GM18517 (cell line): ENCODE results near the gene CLTB.
A peak's percentile ranks its signal among the peaks of the same experiment; 100 is the strongest.
"Not testable (repeated sequence)": the region's sequence is repeated elsewhere in the genome, so short reads cannot be mapped to it uniquely, and the experiment has no call there.

Experiments used
- ATAC-seq: cut with Tn5 transposase; IDR thresholded peaks from one replicate; pipeline ENCODE4 v1.9.1; 2021; ENCODE audit warnings: mild to moderate bottlenecking, moderate library complexity; ENCODE audit not compliant: unreplicated experiment

The CLTB gene, protein sequence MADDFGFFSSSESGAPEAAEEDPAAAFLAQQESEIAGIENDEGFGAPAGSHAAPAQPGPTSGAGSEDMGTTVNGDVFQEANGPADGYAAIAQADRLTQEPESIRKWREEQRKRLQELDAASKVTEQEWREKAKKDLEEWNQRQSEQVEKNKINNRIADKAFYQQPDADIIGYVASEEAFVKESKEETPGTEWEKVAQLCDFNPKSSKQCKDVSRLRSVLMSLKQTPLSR

DNA sequence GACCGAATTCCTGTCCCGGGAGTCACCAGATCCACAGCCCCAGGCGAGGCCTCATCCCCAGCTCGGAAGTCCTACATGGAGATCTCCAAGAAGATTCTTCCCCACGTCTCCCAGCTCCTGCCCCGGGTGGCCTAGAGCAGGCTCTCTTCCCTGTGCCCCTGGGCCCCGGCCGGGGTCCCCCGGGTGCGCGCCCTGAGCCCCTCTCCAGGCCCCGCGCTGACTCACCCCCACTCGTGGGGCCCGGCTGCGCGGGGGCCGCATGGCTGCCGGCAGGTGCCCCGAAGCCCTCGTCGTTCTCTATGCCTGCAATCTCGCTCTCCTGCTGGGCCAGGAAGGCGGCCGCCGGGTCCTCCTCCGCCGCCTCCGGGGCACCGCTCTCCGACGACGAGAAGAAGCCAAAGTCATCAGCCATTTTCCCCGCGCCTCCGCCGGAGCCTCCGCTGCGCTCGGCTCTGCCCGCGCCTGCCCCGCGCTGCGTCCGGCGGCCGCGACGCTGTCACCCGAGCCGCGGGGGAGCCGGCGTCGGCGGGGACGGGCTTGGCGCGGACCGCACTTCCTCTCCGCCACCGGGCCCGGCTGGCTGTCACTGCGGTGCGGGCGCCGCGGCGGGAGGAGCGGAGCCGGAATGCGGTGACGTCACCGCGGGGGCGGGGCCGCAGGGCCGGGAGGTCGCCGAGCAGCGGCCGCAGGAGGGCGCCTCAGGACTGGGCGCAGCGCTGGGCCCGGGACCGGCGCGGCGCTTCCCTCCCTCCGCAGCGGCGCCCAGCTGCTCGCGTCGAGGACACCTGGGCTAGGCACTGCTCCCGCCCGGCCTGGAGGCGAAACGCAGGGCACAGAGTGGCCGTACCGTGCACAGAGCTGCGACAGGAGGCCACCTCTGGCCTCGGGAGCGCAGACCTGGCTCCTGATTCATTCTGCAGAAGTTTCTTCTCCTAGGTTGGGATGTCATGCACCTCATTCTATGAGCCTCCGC lies at the start of gene CLTB:
Gene CLTB, minus strand, starts transcription at position 588 of the 973 bp plus-strand sequence. Its CDS starts 176 bp downstream, at position 412.
- ATAC-seq = peak; percentile 85

DNA sequence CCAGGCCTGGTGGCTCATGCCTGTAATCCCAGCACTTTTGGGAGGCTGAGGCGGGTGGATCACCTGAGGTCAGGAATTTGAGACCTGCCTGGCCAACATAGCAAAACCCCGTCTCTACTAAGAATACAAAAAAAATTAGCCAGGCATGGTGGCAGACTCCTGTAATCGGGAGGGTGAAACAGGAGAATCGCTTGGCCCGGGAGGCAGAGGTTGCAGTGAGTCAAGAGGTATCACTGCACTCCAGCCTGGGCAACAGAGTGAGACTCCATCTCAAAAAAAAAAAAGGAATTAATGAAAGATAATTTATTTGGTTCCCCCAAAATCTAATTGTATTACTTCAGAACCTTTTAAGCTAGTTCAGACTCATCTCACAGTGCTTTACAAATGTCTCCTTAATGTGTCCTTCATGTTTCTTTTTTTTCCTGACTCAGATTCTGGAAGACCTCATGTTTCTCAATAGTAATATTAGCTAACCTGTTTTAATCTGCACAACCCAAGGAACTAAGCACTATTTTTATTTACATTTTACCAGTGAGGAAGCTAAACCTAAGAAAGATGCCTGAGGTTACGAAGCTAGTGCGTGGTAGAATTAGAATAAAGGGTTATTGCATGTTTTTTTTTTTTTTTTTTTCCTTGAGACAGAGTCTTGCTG lies 46.9 kb upstream of the CLTB start:
- no peak for ATAC-seq

DNA sequence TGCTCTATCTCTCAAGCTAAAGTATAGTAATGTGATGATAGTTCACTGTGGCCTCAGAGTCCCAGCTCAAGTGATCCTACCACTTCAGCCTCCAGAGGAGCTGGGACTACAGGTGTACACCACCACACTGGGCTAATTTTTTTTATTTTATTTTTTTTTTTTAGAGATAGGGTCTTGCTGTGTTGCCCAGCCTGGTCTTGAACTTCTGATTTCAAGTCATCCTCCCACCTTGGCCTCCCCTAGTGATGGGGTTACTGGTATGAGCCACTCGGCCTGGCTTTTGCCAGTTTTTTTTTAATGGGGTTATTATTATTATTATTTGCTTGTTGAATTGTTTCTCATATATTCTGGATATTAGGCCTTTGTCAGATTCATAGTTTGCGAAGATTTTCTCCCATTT lies 45.0 kb upstream of the CLTB start:
- no peak for ATAC-seq

DNA sequence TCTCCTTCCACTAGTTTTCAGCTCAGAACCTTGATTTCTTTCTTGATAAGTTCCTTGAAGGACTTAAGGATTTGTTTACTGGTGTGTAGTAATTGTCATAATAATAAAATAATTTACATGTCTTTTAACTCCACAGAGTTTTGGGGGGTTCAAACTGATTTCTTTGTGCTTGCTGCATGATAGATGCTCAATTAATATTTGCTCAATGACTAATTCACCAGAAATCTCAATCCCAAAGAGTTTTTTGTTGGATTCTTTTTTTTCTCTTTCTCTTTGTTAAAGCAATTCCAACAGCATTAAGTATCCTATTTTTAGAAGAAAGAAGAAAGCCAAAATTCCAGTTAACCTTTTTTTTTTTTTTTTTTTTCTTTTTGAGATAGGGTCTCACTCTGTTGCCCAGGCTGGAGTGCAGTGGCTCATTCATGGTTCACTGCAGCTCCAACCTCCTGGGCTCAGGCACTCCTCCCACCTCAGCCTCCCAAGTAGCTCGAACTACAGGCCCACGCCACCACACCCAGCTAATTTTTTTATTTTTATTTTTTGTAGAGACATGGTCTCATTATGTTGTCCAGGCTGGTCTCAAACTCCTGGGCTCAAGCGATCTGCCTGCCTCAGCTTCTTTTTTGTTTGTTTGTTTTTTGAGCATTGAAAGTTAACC lies 42.7 kb upstream of the CLTB start:
- ATAC-seq = no peak

DNA sequence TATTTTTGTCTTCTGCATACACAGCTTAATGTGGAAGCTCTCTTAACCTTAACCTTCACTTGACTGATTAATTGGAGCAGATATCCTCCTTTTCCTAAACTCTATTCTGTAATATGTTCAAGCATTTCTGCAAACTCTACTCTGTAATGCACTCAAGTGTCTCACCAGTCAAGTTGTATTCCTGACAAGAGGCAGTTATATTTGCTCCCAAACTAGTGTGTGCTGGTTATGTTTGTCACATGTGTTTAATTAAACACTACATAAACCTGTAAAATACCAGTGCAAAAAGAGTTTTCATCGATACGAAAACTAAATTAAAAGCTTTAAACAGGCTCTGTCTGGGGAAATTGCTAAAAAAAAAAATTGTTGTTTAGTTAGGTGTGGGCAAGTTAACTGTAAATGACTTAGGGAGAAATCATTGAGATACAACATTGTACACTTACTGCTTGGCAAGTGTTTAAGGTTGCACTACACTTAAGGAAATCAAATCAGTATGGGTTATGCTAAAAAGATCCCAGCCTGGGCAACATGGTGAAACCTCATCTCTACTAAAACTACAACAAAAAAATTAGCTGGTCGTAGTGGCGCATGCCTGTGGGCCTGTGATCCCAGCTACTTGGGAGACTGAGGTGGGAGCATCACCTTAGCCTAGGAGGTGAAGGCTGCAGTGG lies 38.5 kb upstream of the CLTB start:
- ATAC-seq = no peak

DNA sequence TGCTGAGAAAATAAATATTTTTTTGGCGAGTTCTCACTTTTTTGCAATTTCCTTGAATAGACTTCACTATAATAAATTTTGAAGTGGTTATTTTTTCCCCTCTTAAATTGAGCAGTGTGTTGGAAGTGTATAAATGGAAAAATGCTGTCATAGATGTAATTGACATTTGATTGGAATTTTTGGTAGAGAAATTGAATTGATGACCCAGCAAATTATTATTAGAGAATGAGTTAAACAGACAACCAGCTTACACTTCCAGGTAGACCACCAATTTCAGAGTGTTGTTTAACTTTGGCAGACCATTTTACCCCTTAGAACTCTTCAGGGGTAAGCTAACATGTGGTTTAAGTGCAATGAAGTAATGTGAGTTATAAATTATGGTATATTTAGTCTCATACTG lies 33.7 kb upstream of the CLTB start:
- ATAC-seq = no peak

DNA sequence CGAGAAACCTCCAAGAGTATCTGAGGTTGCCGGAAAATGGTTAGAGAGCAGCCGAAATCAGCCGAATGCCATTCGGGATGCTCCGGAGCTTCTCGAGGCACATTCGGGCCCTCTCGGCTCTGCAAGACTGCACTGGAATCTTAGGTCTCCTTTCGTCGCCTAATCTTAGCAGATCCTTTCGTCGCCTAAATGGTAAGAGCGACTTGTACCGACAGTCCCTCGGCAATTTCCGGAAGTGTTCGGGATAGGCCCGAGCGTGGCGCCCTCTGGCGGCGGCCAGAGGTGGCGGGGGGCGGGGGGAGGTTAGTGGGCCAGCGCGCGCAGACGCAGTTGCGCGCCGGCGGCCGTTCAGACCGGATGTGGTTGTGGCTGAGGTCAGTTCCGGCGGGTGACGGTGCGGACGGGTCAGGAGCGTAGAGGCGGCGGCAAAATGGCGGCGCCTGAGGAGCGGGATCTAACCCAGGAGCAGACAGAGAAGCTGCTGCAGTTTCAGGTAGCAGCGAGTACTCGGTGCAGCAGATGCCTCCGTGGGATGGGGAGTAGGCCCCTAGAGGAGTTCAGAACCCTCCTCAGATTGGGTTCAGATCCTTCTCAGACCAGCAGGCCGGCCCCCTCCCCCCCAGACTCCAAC lies 31.8 kb upstream of the CLTB start, which contains the start of gene FAF2:
Gene FAF2, plus strand, starts transcription at position 408 of the 631 bp plus-strand sequence. Its CDS starts 23 bp downstream, at position 431.
- peak; percentile 97 for ATAC-seq

DNA sequence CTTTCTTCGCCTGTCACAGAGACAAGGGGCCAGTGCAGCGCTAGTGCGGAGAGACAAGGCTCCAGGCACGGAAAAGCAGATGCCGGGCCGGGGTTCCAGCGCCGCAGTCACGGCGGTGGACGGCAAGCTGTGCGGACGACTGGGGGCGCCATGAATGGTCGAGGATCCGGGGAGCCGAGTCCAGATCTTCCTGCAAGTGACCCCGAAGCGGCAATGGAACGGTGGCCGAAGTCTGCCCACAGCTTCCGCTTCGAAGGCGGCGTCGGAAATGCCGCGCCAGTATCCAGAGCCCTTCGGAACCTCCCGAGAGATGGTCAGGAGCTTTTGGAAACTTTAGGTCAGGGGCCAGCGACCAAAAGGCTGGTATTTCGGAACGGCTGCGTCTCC lies 31.2 kb upstream of the CLTB start:
- ATAC-seq = peak; percentile 7

DNA sequence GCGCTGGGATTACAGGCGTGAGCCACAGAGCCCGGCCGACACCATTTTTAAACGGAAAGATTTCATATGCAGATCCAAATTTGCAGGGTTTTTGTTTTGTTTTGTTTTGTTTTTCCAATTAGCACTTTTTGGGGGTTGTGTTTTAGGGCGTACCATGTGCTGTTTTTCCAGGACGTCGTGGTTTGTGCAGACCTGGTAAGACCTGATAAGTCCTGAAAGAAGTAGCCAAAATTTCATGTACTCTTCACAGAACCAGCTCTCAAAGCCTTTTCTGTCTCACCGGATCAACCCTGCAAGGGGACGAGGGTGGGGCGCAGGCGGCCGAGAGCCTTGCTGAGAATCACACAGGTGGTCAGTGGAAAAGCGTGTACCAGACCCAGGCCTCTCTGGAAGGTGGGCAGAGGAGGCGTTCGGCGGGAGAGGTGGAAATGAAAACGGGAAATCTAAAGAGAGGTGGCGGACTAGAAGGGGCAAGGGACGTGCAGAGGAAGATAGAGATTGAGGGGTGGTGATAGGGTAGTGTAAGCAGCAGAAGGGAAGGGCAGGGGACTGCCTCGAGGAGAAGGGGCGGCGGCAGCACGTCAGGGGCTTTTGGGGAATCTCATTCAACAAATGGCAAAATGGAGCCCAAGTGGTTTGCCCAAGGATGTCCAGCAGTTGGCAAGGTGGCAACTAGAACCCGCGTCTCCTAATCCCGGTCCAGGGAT lies 30.7 kb upstream of the CLTB start:
- ATAC-seq = peak; percentile 2

DNA sequence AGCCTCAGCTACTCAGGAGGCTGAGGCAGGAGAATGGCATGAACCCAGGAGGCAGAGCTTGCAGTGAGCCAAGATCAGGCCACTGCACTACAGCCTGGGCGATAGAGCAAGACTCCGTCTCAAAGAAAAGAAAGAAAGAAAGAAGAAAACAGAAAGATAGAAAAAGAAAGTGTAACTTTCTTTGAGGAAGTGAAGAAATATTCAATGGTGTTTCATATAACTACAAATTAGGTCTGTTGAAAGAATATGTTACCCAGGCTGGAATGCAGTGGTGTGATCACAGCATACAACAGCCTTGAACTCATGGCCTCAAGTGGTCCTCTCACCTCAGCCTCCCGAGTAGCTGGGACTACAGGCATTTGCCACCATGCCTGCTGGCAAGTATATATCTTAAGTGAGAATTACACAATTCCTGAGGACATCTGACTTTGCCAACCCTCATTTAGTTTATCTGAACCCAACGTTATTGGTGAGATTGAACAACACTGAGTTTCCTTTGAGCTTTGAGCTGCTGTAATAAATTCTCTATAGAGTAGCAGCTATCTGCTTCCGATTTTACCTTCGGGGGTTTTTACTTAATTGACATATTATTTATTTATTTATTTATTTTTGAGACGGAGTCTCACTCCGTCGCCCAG lies 29.8 kb upstream of the CLTB start:
- no peak for ATAC-seq

DNA sequence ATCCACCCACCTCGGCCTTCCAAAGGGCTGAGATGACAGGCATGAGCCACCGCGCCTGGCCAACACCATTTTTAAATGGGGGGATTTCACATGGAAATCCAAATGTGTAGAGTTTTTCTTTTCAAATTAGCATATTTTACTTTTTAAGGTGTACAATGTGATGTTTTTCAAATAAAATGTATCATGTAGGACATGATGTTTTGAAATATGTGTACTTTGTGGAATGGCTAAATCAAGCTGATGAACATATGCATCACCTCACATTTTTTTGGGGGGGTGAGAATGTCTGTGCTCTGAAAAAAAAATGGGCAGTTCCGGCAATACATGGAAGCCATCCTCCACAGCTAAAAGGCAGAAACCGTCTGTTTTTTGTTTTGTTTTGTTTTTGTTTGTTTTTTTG lies 28.4 kb upstream of the CLTB start:
- no peak for ATAC-seq

DNA sequence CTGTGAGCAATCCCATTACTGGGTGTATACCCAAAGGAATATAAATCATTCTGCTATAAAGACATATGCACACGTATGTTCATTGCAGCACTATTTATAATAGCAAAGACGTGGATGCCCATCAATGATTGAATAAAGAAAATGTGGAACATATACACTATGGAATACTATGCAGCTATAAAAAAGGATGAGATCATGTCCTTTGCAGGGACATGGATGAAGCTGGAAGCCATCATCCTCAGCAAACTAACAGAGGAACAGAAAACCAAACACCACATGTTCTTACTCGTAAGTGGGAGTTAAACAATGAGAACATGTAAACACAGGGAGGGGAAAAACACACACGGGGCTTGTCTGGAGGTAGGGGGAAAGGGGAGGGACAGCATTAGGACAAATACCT lies 26.6 kb upstream of the CLTB start:
- ATAC-seq = not testable (repeated sequence)

DNA sequence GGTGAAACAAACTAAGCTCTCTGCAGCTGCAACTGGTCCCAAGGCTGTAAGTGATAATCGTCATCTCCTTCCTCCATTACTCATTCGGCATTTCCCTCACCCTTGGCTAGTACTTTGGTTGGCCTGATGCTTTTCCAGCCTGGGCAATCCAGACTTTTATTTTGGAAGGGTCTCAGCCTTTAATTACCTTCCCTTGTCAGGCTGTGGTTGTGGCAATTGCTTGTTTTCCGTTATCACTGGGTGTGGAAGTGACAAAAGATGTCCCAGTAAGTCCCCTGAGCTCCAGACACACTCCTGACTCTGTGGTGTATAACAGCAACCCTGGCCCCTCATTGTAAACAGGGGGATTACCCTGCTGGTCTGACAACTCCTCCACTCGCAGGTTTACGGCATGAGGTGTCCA lies 25.6 kb upstream of the CLTB start:
- ATAC-seq = no peak

DNA sequence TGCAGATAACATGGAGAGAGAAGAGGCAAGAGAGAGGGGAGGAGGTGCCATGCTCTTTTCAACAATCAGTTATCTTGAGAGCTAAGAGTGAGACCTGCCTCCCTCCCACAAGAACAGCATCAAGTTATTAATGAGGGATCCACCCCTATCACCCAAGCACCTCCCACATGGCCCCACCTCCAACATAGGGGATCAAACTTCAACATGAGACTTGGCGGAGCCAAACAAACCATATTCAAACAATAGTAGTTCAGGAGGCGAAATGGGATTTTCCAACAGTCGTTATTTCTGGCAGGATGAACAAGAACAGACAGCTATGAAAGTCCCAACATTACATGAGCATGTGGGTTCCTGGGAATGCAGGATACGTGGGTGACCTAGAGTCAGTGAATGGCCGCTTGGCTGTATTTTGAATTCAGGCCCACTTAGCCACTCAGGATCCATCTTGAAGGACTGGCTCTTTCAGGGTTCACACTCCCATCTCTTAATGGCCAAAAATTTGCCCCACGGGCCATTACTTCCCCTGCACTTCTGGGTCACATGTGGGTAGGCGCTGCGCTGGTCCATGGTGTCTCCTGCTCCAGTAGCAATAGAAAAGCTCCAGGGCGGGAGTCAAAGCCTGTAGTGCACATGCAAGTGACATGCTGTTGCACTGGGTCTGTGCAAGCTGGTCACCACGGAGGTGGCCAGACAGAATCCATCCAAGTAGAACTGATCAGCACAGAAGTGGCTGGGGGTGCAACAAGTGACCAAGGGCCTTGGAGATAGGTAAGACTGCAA lies 24.8 kb upstream of the CLTB start:
- ATAC-seq = no peak

DNA sequence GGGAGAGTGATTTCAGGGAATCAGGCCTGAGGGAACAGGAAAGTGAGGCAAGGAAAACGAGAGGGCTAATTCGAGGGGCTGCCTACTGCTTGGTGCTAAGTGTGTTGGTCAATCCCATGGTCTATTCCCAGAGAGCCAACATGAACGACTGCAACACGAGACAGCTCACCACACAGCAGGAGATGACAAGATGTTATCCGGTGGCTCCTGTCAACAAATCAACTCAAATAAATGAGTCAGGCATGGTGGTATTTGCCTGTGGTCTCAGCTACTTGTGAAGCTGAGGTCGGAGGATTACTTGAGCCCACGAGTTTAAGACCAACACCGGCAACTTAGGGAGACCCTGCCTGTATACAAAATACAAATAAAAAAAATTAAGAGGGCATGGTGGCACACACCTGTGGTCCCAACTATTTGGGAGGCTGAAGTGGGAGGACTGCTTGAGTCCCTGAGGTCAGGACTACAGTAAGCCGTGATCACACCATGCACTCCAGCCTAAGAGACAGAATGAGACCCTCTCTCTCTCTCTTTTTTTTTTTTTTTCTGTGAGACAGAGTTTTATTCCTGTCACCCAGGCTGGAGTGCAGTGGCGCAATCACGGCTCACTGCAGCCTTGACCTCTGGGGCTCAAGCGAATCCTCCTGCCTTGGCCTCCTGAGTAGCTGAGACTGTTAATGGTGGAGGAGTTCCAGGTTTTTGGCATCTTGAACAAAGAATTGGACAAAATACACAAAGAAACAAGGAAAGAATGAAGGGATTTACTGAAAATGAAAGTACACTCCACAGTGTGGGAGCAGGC lies 22.8 kb upstream of the CLTB start:
- no peak for ATAC-seq

DNA sequence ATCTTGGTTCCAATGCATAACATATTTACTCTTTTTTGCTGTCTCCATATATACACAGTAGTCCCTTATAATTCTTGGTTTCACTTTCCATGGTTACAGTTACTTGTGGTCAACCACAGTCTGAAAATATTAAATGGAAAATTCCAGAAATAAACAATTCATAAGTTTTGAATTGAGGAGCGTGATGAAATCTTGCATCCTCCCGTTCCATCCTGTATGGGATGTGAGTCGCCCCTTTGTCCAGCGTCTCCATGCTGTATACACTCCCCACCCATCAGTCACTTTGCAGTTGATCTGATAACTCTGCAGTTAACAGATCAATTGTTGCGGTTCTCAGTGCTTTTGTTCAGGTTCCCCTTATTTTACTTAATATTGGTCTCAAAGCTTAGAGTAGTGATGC lies 20.3 kb upstream of the CLTB start:
- no peak for ATAC-seq

DNA sequence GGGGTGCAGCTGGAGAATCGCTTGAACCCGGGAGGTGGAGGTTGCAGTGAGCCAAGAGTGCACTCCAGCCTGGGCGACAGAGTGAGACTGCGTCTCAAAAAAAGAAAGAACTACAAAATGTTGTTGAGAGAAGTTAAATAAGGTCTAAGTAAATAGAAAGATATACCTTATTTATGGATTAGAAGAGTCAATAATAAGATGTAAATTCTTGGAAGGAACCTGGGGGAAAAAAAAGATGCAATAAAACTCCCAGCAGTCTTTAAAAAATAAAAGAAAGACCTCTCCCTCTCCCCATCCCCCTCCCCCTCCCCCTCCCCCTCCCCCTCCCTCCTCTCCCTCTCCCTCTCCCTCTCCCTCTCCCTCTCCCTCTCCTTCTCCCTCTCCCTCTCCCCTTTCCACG lies 16.4 kb upstream of the CLTB start:
- ATAC-seq = no peak
